ENCODE data around the gene YPEL3.
"Not testable (repeated sequence)": the region's sequence is repeated elsewhere in the genome, so short reads cannot be mapped to it uniquely, and the experiment has no call there.

Gene YPEL3

DNA sequence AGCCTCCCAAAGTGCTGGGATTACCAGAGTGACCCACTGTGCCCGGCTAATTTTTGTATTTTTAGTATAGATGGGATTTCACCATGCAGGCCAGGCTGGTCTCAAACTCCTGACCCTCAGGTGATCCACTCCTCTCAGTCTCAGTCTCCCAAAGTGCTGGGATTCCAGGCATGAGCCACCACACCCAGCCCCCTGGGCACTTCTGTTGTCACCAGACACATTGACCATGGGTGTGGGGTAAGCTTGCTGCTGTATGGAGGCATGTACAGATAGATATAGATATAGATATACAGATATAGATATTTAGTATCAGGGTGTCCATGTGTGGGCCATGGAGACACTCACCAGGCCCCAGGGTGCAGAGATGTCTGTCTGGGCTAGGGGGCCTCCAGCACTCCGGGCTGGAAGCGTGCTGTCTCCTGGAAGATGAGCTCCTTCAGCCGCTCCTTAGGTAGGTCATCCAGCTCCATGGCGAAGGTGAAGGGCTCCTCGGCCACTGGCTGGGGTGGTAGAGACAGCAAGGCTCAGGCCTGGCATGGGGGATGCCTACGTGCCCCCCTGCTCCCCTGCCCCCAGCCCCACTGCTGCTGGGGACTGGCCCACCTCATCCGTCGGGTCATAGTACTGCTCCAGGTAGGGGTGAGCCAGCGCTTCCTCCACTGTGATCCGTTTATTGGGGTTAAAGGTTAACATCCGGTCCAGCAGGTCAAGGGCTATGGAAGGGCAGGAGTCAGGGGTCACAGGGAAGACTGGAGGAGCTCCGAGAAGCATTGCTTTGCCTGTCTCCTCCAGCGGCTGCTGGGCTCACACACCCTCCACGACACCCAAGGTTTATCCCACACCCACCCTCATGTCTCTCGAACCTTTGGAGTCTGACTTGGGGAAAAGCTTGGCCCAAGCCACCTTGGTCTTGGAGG, 20.5 kb upstream of the YPEL3 start:
- DNase-seq, result no peak

DNA sequence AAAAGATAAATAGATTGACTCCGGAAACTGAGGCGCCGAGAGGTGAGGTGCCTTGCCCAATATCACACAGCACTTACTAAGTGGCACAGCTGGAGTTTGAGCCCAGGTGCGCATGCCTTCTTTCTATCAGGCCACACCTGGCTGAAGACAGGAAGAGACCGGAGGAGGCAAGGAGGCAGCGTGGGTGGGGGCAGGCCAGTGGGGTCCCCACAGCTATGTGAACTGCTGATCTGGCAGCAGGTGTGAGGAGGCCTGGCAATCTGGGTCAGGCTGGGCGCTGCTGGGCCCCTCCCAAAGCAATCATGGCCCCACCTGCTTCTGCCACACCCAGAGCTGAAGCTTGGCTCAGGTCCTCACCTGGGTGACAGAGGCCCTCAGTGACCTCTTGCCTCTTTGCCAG, 19.2 kb upstream of the YPEL3 start:
- no peak for DNase-seq

GRCh38 chr16:30114833-30115232, 18.8 kb upstream of the YPEL3 start:
- not testable (repeated sequence) for DNase-seq

DNA sequence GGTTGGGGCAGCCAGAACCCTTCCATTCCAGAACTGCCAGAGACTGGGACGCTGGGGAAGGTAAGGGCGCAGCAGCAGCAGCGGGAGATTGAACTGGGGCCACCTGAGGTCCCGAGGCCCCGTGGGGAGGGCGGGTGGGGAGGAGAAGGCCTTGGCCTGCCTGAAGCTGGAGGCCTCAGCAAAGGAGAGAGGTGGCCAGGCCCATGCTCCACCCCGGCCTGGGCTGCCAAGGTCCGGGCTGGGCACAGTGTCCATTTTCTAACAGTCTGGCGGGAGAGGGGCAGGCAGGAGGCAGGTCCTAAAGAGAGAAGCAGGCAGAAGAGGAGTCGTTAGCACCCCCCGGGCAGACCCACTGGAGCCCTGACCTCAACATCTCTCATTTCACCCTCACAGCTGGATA, 18.4 kb upstream of the YPEL3 start:
- DNase-seq, result no peak

DNA sequence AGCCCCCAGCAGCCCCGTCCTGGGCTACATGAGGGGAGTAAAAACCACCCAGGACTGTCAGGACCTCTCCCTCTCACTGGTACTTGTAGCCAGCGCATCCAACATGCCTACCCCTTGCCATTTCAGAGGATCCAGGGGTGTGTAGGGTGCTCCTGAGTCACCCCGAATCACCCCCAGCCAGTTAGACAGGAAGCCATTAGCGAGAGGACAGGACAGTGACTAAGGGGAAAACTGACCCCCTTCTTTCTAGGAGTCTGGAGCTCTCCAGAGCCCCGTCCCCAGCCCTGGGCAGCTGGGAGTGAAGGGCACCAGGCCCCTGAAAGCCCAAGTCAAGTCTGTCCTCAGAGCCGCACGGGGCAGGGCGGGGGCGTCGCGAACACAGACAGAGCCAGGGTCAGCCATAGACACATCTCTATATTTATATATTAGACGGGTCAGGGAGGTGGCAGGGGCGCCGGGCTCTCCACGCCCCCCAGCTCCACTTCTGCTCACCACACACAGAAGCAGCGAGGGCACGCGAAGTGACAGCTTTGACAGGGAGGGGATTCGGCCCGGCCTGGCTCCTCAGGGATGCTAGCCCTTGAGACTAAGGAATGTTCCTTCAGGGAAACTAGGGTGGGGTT, 17.8 kb upstream of the YPEL3 start:
- DNase-seq, result no peak

DNA sequence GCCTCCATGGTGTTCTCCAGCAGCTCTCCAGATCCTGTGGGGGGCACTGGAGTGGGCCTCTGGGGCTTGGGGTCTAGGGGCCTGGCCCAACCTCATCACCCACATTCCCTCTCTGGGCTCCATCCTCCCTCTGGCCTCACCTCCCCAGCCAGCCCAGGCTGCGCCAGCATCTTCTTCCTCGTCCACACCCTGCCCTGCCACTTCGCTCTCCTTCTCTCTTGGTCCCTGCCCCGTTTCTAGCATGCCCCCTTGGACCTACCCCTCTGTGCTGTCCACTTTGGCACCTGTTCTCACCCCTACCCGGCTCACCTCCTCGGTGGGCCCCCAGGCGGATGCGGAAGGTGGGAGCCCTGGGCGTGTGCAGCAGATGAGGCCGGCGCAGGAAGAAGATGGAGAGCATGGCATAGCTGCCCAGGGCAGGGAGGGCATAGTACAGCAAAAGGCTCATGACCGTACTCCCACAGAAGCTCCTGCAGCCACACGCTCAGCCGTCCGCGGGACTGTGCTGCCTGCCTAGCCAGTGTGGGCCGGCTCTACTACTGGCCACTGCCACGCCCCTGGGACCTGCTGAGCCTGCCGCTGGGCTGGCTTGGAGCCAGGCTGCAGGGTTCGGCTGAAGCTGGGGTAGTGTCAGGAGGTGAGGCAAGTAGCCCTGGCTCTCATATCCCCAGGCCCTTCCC, 17.2 kb upstream of the YPEL3 start, which contains the start of gene GDPD3:
Gene GDPD3, minus strand, starts transcription at position 507 of the 680 bp plus-strand sequence. Its CDS starts 59 bp downstream, at position 448.
- no peak for DNase-seq

DNA sequence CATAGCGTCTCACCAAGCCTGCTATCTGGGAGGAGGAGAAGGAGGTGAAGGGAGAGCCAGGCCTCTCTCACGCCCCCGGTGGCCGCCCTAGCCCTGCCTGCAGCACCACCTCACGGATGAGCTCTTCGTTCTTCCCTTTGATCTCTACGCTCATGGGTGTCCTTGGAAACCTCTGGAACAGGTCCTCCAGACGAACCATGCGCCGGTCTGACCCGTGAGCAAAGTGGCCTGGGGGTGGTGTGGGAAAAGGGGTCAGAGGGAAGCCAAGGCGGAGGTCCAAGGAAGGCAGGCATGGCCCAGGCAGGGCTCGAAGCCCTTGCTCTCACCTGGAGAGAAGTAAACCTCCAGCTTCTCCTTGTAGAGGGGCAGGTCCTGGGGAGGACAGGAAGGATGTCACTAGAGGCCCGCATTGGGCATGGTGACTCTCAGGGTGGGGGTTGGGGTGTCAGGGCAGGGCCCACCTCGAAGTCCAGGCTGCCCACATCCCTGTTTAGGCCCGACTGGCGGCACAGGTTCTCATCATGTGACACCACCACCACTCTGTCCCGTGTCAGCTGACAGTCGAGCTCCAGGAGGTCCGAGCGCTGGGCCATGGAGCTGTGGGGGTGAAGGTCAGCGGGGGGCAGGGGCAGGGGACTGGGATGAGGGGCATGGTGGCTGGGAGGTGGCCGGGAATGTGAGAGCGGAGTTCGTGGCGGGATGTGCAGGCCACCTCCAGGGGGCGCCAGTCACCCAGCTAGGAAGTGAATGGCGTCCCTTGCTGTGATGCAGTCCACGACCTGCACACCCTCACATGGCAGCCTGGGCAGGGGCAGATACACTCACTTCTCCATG, 16.4 kb upstream of the YPEL3 start:
- peak; percentile 61 to 77 for DNase-seq

GRCh38 chr16:30110661-30111060, 14.6 kb upstream of the YPEL3 start:
- DNase-seq, result no peak

DNA sequence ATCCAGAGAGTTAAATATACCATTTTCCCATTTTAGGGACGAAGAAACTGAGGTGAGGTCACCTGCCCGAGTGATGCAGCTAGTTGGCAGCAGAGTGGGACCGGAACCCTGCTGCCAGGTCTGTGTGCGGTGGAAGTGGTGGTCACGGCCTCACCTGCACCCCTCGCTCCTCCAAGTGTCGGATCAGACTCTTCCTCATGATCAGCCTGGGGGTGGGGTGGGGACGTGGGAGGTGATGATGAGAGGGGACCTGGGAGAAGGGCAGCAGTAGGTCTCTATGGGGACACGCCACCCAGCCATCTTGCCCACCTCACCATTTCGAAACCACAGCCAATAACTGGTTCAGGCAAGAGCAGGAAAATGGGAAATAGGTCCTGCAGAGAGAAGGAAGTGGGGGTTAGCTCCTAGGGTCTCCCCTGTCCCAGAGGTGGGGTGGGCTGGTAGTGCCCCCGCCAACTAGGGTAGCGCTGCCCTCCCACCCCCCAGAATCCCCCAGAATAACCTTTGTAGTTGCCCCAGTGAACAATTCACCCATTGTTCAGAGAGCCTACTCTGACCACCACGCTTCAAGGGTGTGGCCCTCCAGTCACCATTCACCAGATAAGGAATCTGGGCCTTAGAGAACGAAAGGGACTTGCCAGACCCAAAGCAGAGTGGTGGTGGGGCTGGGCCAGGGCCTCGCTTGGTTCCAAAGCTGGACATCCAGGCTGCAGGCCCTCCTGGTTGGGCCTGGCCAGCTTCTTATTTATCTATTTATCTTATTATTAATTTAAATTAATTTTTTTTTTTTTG, 12.2 kb upstream of the YPEL3 start:
- no peak for DNase-seq

DNA sequence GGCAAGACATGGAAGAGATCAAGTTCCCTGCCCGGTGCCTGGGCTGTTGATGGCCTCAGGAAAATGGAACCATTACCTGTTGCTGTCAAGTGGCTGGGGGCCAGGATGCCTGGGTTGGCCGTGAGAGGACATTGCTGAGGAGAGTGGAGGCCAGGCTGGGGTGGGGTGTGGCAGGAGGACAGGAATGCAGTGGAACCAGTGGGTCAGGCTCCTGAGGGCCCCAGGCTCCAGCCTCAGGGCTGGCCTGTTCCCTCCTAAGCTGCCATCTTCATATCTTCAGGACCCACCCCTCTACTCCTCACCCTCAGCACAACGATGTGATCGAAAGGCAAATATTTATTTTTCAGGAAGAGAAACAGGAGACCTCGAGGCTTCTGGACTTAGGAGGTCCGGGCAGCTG, 8.5 kb upstream of the YPEL3 start:
- no peak for DNase-seq

DNA sequence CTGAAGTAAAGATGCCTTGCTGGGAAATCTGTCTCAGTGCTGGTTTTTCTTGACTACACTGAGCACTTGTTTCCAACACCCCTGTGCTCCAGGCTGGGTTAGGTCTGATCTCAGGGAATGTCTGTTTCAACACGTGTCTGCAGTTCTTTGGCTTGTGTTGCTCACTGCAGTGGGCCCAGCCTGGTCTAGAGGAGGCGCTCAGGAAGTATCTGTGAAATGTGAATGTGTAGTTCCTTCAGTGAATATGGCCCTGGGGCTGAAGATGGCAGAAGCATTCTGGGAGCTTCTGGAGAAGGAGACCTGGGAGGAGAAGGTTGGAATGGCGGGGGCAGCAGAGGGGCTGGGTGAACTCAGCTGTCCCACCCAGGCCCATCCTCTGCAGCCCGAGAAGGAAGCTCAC, 8.1 kb upstream of the YPEL3 start:
- no peak for DNase-seq

DNA sequence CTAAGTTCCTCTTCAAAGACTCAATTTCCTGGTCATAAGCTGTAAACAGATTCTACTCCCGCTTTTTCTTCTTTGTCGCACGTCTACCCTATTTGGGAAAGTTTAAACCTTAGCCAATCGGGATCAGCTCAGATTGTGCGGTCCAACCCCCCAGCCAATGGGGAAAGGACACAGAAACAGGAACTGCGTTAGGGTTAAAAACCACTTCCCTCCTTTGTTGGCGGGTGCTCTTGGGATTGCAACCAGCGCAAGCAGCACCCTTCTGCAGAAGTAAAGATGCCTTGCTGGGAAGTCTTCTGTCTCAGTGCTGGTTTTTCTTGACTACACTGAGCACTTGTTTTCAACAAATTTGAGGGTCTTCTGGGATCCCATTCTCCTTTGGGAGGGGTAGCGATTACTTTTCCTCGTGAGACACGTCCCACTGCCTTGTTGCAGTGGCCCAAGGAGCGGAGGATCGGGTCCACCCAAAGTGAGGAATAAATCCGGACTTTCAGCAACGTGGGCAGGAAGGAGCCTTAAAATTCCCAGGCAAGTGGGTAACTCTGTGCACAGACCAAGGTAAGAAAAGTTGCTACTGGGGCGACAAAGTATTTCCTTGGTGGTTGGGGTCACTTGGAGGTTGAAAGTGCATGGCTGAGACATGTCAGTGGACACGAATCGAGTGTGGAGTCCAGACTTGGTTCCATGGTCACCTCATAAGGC, 1.0 kb upstream of the YPEL3 start:
- DNase-seq, result no peak

DNA sequence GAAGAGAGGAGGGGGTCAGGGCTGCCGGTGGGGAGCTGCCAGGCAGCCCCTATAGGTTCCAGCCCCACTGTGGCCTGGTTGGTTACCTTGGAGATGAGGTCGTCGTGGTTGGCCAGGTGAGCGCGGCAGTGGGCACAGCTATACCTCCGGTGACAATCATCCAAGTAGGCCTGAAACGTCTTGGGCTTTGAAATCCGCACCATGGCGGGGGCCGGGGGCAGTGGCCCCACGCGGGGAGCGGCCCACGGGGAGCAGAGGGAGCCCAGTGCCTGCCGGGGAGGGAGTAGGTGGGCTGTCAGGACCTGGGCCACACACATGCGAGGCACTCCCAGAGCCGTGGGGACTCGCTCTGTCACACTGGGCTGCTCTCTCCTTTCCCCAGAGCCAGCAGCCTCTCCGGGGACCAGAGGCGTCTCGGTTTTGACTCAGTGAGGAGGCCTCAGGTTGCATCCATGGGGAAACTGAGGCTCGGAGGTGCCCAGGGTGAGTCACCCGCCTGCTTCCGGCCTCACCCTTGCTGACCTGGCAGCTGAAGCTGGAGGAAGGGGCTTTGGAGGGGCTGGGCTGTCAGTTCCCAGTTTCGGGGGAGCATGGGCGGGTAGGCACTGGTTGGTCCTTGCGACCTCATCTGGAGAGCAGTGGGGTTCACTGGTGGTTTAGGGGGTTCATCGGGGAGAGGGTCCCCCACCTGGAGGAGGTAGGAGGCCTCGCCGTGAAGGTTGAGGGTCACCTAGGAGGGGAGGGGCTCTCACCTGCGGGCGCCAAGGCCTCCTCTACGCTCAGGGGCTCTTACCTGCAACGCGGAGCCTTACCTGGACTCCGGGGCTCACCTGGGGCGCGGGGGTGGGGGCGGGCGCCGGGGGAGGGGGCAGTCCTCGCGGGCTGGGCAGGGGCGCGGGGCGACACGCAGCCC, 591 bp downstream of the YPEL3 start:
- DNase-seq, result no peak

- DNase-seq, result no peak
Measured at GRCh38 chr16:30094541-30095165, 1.4 kb downstream of the YPEL3 start.

- peak; percentile 93 to 94 for DNase-seq
Measured at GRCh38 chr16:30092373-30093010, 3.5 kb downstream of the YPEL3 start.

DNA sequence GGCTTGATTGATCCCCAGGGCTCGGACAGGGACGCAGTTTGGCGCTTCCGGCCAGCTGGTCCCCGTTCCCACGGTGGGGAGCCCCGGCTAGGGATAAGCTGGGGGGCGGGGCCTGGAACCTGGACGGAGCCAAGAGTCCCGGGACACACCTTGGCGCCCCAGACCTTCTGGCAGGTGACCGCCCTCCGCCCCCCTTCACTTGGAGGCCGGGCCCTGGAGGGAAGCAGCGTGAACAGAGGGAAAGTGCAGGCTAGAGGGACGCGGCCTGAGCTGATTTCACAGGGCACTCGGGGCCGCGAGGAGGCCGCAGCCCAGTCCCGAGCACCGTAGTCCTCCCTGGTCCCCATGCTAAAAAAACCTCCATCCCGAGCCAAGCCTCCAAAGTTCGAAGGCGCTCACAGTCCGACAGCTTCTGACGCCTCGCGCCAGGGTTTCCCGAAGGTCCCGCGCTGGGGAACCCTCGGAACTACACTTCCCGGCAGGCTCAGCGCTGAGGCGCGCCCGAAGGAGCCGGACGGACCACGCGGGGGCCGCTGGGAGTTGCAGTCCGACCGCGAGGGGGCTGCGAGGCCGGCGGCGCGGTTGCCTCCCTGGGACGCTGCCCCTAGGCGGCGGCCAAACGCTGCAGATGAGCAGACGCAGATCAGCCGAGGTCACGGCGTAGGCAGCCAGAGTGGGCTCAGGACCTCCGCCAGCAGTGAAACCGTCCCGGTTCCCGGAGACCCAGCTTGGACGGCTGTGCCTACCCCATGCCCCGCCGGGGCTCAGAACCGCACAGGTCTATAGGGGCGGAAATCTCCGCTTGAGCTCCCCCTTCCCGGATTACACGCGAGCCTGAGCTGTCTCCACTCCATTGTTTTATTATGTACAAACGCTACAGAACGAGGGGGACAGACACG, 4.3 kb downstream of the YPEL3 start, which contains the start of gene TBX6:
Gene TBX6, minus strand, starts transcription at position 451 of the 899 bp plus-strand sequence. CDS start 731 bp downstream, outside the sequence.
- DNase-seq, result peak; percentile 93 to 95

- no peak for DNase-seq
Measured at GRCh38 chr16:30090610-30091331, 5.2 kb downstream of the YPEL3 start.

Data from SHP77 (cell line).